HG03575 (cell line): ENCODE data around the gene NEURL3.
"Not testable (repeated sequence)": the region's sequence is repeated elsewhere in the genome, so short reads cannot be mapped to it uniquely, and the experiment has no call there.

Source experiments
- ATAC-seq: cut with Tn5 transposase; IDR thresholded peaks from one replicate; pipeline ENCODE4 v1.9.1; 2021; ENCODE audit not compliant: unreplicated experiment, insufficient number of reproducible peaks, low FRiP score; ENCODE audit errors: extremely low read depth

The NEURL3 gene

GRCh38 chr2:96495982-96496629 lies 9.1 kb downstream of the NEURL3 start:
- ATAC-seq = no peak

- ATAC-seq = no peak
Observed at GRCh38 chr2:96494188-96494587, 11.0 kb downstream of the NEURL3 start.

- ATAC-seq = no peak
Observed at GRCh38 chr2:96493072-96493471, 12.1 kb downstream of the NEURL3 start.

GRCh38 chr2:96491860-96492497 lies 13.2 kb downstream of the NEURL3 start:
- no peak for ATAC-seq

GRCh38 chr2:96489663-96490062 lies 15.5 kb downstream of the NEURL3 start:
- ATAC-seq = no peak

- no peak for ATAC-seq
Observed at GRCh38 chr2:96489261-96489660, 15.9 kb downstream of the NEURL3 start.

- ATAC-seq = no peak
Observed at GRCh38 chr2:96486696-96487095, 18.5 kb downstream of the NEURL3 start.

GRCh38 chr2:96485751-96486651 lies 19.2 kb downstream of the NEURL3 start:
- peak; percentile 75 for ATAC-seq

- ATAC-seq = no peak
Observed at GRCh38 chr2:96485350-96485749, 19.8 kb downstream of the NEURL3 start.

GRCh38 chr2:96484091-96484490 lies 21.1 kb downstream of the NEURL3 start:
- no peak for ATAC-seq

GRCh38 chr2:96477458-96477857 lies 27.7 kb downstream of the NEURL3 start:
- no peak for ATAC-seq

GRCh38 chr2:96471772-96472171 lies 33.4 kb downstream of the NEURL3 start:
- ATAC-seq = no peak

- ATAC-seq = no peak
Observed at GRCh38 chr2:96470636-96471035, 34.5 kb downstream of the NEURL3 start.

- ATAC-seq = no peak
Observed at GRCh38 chr2:96470109-96470508, 35.0 kb downstream of the NEURL3 start.

GRCh38 chr2:96468904-96469303 lies 36.3 kb downstream of the NEURL3 start:
- ATAC-seq = no peak

GRCh38 chr2:96464651-96465050 lies 40.5 kb downstream of the NEURL3 start:
- no peak for ATAC-seq

- no peak for ATAC-seq
Observed at GRCh38 chr2:96464061-96464460, 41.1 kb downstream of the NEURL3 start.

GRCh38 chr2:96463119-96463518 lies 42.0 kb downstream of the NEURL3 start:
- ATAC-seq = no peak

GRCh38 chr2:96461616-96462015 lies 43.5 kb downstream of the NEURL3 start:
- not testable (repeated sequence) for ATAC-seq

GRCh38 chr2:96452053-96452452 lies 53.1 kb downstream of the NEURL3 start:
- ATAC-seq = no peak
